22Rv1 (cell line): Measurements from ENCODE around the gene POU2F2.

Experiments used
- CTCF ChIP-seq: fragments of 450-650 bp; IDR thresholded peaks from 2 replicates; pipeline ENCODE4 v1.5.1; 2017; ENCODE audit warnings: mild to moderate bottlenecking
- ZFX ChIP-seq: fragments of 450-650 bp; IDR thresholded peaks from 2 replicates; pipeline ENCODE4 v1.6.1; 2017; ENCODE audit warnings: antibody characterized with exemption, borderline replicate concordance

DNA sequence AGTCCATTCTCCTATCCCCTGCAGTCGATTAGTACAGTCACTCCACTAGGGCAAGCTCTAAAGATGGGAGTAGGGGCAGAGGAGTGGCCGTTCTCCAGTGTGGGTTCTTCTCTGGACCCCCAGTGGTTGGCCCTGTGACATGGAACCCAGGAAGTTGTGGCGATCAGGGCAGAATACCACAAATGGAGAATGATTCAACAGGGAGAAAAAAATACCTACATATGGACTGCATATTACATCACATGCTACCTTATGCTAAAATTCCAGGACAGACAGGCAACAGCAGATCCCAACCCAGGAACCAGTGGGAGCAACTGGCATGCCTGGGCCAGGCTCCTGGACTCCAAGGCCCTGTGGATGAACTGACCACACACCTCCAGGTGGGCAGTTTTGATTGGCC lies 20.4 kb downstream of the POU2F2 start:
- TF ChIP-seq CTCF = no peak
- TF ChIP-seq ZFX = no peak
